Endothelial cell of umbilical vein (primary cell): Measurements from ENCODE around the gene ATP6V0C. TPM values are rescaled to one million over a fixed set of nuclear protein-coding genes. Genes with fewer than 3 reads are reported as not detected.

Experiments used
- BruUV-seq: library from RNA; stranded (reverse); fragments of 400-500 nt; replicated peaks from 2 replicates; lab custom pipeline; 2021; lab: Mats Ljungman, UMichigan
- CTCF ChIA-PET: fragments of 300-600, 350-600 bp; sonication (Branson Sonifier 250); formaldehyde crosslinking; loops from one replicate; lab custom pipeline; 2021; ENCODE audit warnings: antibody characterized with exemption, inconsistent platforms; lab: Charles Lee
- POLR2A ChIA-PET: fragments of 300-600, 350-600 bp; sonication (Branson Sonifier 250); formaldehyde crosslinking; loops from one replicate; lab custom pipeline; 2021; ENCODE audit warnings: antibody characterized with exemption, inconsistent platforms; lab: Charles Lee
- DNase-seq: peaks from one replicate; pipeline ENCODE4 v3.0.0-alpha.2; 2011; ENCODE audit warnings: low read depth, low spot score
- FAIRE-seq: peaks from 2 replicates; lab custom pipeline; 2011; peaks lifted over from hg19 to GRCh38; lab: Jason Lieb, UNC
- H2AFZ ChIP-seq: 2 replicates; pipeline ENCODE4 v1.6.0; 2012; ENCODE audit warnings: low read depth, low read length, control low read depth, inconsistent platforms
- H3K27ac ChIP-seq: 2 replicates; pipeline ENCODE4 v1.5.1; 2011; ENCODE audit warnings: low read depth, mild to moderate bottlenecking, control low read depth, low read length, moderate library complexity; ENCODE audit not compliant: insufficient read depth
- H3K27me3 ChIP-seq, 2 experiments: 2 replicates each; pipeline versions ENCODE4 v1.6.0 to v1.6.1; 2011; ENCODE audit warnings: low read length in 2 of 2, mixed read lengths in 1 of 2; ENCODE audit not compliant: control insufficient read depth in 2 of 2, insufficient read depth in 2 of 2
- H3K36me3 ChIP-seq, 2 experiments: 2 replicates in 1 of 2; 3 replicates in 1 of 2; pipeline ENCODE4 v1.5.1; 2011; ENCODE audit warnings: low read length in 2 of 2, mild to moderate bottlenecking in 1 of 2, moderate library complexity in 1 of 2; ENCODE audit not compliant: control insufficient read depth in 2 of 2, insufficient read depth in 2 of 2; ENCODE audit errors: extremely low read depth in 1 of 2
- H3K4me1 ChIP-seq: 3 replicates; pipeline ENCODE4 v1.5.1; 2011; ENCODE audit warnings: mild to moderate bottlenecking, low read length; ENCODE audit not compliant: control insufficient read depth, insufficient read depth; ENCODE audit errors: extremely low read depth
- H3K4me2 ChIP-seq: 2 replicates; pipeline ENCODE4 v1.6.1; 2011; ENCODE audit warnings: low read length, control low read depth, mixed read lengths; ENCODE audit not compliant: insufficient read depth
- H3K4me3 ChIP-seq, 3 experiments: fragments of 200-600 bp in 1 of 3; sonication (generic), shearing (Covaris generic) in 1 of 3; replicated peaks in 1 of 3; 2 replicates each; pipeline ENCODE4 v1.5.1; 2011 to 2016; ENCODE audit warnings: control low read depth in 3 of 3, low read length in 3 of 3, mild to moderate bottlenecking in 2 of 3, inconsistent platforms in 1 of 3, low read depth in 1 of 3, moderate library complexity in 1 of 3; ENCODE audit not compliant: insufficient read depth in 1 of 3
- H3K79me2 ChIP-seq: 2 replicates; pipeline ENCODE4 v1.6.0; 2012; ENCODE audit warnings: low read length, inconsistent platforms; ENCODE audit not compliant: control insufficient read depth, insufficient read depth
- H3K9ac ChIP-seq: replicated peaks from 2 replicates; pipeline ENCODE3; 2011; ENCODE audit warnings: low read length, control low read depth; ENCODE audit not compliant: insufficient read depth; ENCODE audit errors: extremely low read depth
- H3K9me1 ChIP-seq: replicated peaks from 3 replicates; pipeline ENCODE4 v1.6.0; 2011; ENCODE audit warnings: mild to moderate bottlenecking, low read length; ENCODE audit not compliant: control insufficient read depth, insufficient read depth; ENCODE audit errors: extremely low read depth
- H3K9me3 ChIP-seq: replicated peaks from 2 replicates; pipeline ENCODE4 v1.5.1; 2012; ENCODE audit warnings: low read length, inconsistent platforms; ENCODE audit not compliant: control insufficient read depth, insufficient read depth
- H4K20me1 ChIP-seq: replicated peaks from 2 replicates; pipeline ENCODE3; 2011; ENCODE audit warnings: mild to moderate bottlenecking, low read length; ENCODE audit not compliant: control insufficient read depth, insufficient read depth; ENCODE audit errors: extremely low read depth
- CTCF ChIP-seq, 2 donors: IDR thresholded peaks; 1 replicate in 1 of 2; 2 replicates in 1 of 2; pipeline ENCODE4 v1.5.1; 2011; ENCODE audit warnings: low read length in 2 of 2, mild to moderate bottlenecking in 2 of 2, moderate library complexity in 2 of 2, control low read depth in 1 of 2, inconsistent platforms in 1 of 2, low read depth in 1 of 2; ENCODE audit not compliant: insufficient read depth in 1 of 2; ENCODE audit errors: extremely low read depth in 1 of 2
- EZH2 ChIP-seq: IDR thresholded peaks from 2 replicates; pipeline ENCODE4 v1.6.1; 2012; ENCODE audit warnings: borderline replicate concordance, low read depth, mild to moderate bottlenecking, moderate library complexity, low read length, inconsistent platforms; ENCODE audit not compliant: severe bottlenecking
- FOS ChIP-seq: IDR thresholded peaks from 2 replicates; pipeline ENCODE4 v1.6.1; 2011; ENCODE audit warnings: mild to moderate bottlenecking, low read length, moderate library complexity, borderline replicate concordance; ENCODE audit not compliant: insufficient read depth
- GATA2 ChIP-seq: IDR thresholded peaks from 2 replicates; pipeline ENCODE4 v1.7.0; 2011; ENCODE audit warnings: low read depth, mild to moderate bottlenecking, moderate library complexity, mixed read lengths, low read length; ENCODE audit not compliant: insufficient read length, insufficient read depth
- JUN ChIP-seq: IDR thresholded peaks from 2 replicates; pipeline ENCODE4 v1.6.1; 2011; ENCODE audit warnings: borderline replicate concordance, low read depth; ENCODE audit not compliant: insufficient read length, insufficient read depth
- MAX ChIP-seq: IDR thresholded peaks from 2 replicates; pipeline ENCODE4 v1.6.1; 2011; ENCODE audit not compliant: insufficient read depth, insufficient read length
- MYC ChIP-seq: IDR thresholded peaks from one replicate; pipeline ENCODE4 v1.6.1; 2011; ENCODE audit warnings: mild to moderate bottlenecking, low read depth, low read length
- POLR2A ChIP-seq: IDR thresholded peaks from 2 replicates; pipeline ENCODE4 v1.6.1; 2012; ENCODE audit warnings: low read depth, mild to moderate bottlenecking, control low read depth, low read length
- POLR2AphosphoS5 ChIP-seq: IDR thresholded peaks from 2 replicates; pipeline ENCODE4 v1.6.1; 2012; ENCODE audit warnings: low read depth, mild to moderate bottlenecking, control low read depth, low read length, moderate library complexity; ENCODE audit not compliant: insufficient read depth
- dilution Hi-C: fragments of 300-500 bp; cut with MboI; formaldehyde crosslinking; loops from one replicate; pipeline ENCODE4 v1.15.0; 2019; ENCODE audit warnings: low sequenced_read_pairs; ENCODE audit not compliant: extremely low pct_ligation_motif_present
- intact Hi-C: fragments of 100-400 bp; cut with micrococcal nuclease; formaldehyde crosslinking; loops from one replicate; pipeline ENCODE4 v1.10.0; 2022
- polyA plus RNA-seq, 4 experiments: library from polyadenylated mRNA; depleted of rRNA in 3 of 4; stranded (reverse) in 3 of 4; unstranded in 1 of 4; fragments of >200 nt; gene quantifications; 2 replicates each; pipeline versions ENCODE4 v1.2.1 to v1.2.3, GENCODE V29; 2011 to 2012; ENCODE audit warnings: missing spikeins in 1 of 4
- total RNA-seq: library from RNA; stranded (reverse); gene quantifications from 2 replicates; pipeline ENCODE4 v1.2.3, GENCODE V29; 2021

ATP6V0C gene
- total and polyA plus RNA-seq, 2 donors (not counting 3 experiments of a cell fraction or from before 2014, with no cell fraction given) = 146 to 194 TPM

GRCh38 chr16:2497695-2498484, 15.9 kb upstream of the ATP6V0C start:
- dilution Hi-C loops = no loop called here
- H3K4me2 ChIP-seq = no peak overlapping the region
- H3K36me3 ChIP-seq = peaks cover 0 to 16% of the 10 kb centered on the region in 2 experiments
- no peak for TF ChIP-seq FOS
- no peak for TF ChIP-seq POLR2AphosphoS5
- no peak for TF ChIP-seq JUN
- TF ChIP-seq CTCF (IDR thresholded peaks at IDR 0.05; ENCODE audit: extremely low read depth in 1 of 2, insufficient read depth in 1 of 2, low read depth in 1 of 2, low read length in 2 of 2) = no peak
- TF ChIP-seq POLR2A = no peak
- no peak for TF ChIP-seq GATA2
- TF ChIP-seq EZH2 = no peak
- no peak for TF ChIP-seq MAX
- TF ChIP-seq MYC = no peak
- H4K20me1 ChIP-seq = no peaks in the 10 kb centered on the region
- intact Hi-C loops = no loop called here
- FAIRE-seq (no peak), DNase-seq (no peak)
- H3K9ac ChIP-seq = no peak overlapping the region
- no peak overlapping the region for H2AFZ ChIP-seq
- CTCF ChIA-PET = no interaction called here
- POLR2A ChIA-PET = no interaction called here
- H3K9me1 ChIP-seq = no peaks in the 10 kb centered on the region
- H3K9me3 ChIP-seq = no peaks in the 10 kb centered on the region
- H3K27ac ChIP-seq = no peak overlapping the region
- no peaks in the 10 kb centered on the region for H3K27me3 ChIP-seq
- H3K4me3 ChIP-seq = no peak overlapping the region
- no TSS peak for BruUV-seq
- H3K79me2 ChIP-seq = no peaks in the 10 kb centered on the region
- H3K4me1 ChIP-seq = no peaks in the 10 kb centered on the region
